Inflammatory macrophage treated with lipopolysaccharide for 1 hour (primary cell): Measurements from ENCODE around the gene GPR17.

Experiments used
- DNase-seq, 2 donors: peaks; one replicate each; pipeline ENCODE4 v3.0.0-alpha.2; 2020 to 2022

Gene GPR17

GRCh38 chr2:127655209-127656073 lies 9.5 kb downstream of the GPR17 start:
- no peak for DNase-seq

- no peak for DNase-seq
Observed at GRCh38 chr2:127656569-127657231, 10.7 kb downstream of the GPR17 start.

GRCh38 chr2:127657232-127657595 lies 11.3 kb downstream of the GPR17 start:
- DNase-seq, result no peak

- DNase-seq, result no peak
Observed at GRCh38 chr2:127658146-127658545, 12.2 kb downstream of the GPR17 start.

- DNase-seq, result no peak
Observed at GRCh38 chr2:127658641-127659407, 12.9 kb downstream of the GPR17 start.

GRCh38 chr2:127659408-127660290 lies 13.7 kb downstream of the GPR17 start:
- no peak for DNase-seq

- no peak for DNase-seq
Observed at GRCh38 chr2:127660291-127660578, 14.3 kb downstream of the GPR17 start.

- DNase-seq, result no peak
Observed at GRCh38 chr2:127661072-127661649, 15.2 kb downstream of the GPR17 start.

GRCh38 chr2:127661949-127662510 lies 16.1 kb downstream of the GPR17 start:
- no peak for DNase-seq

- DNase-seq, result no peak
Observed at GRCh38 chr2:127662937-127663565, 17.1 kb downstream of the GPR17 start.

GRCh38 chr2:127663566-127664064 lies 17.7 kb downstream of the GPR17 start:
- no peak for DNase-seq

- DNase-seq, result no peak
Observed at GRCh38 chr2:127664065-127664894, 18.3 kb downstream of the GPR17 start.

GRCh38 chr2:127664895-127665225 lies 18.9 kb downstream of the GPR17 start:
- DNase-seq, result no peak

- DNase-seq, result no peak
Observed at GRCh38 chr2:127665267-127665893, 19.4 kb downstream of the GPR17 start.

- DNase-seq, result no peak
Observed at GRCh38 chr2:127669056-127669455, 23.1 kb downstream of the GPR17 start.

- no peak for DNase-seq
Observed at GRCh38 chr2:127670055-127670956, 24.4 kb downstream of the GPR17 start.

- no peak for DNase-seq
Observed at GRCh38 chr2:127670957-127671290, 25.0 kb downstream of the GPR17 start.

GRCh38 chr2:127671557-127672302 lies 25.8 kb downstream of the GPR17 start:
- DNase-seq, result peak in 1 of 2 donors; percentile 30
